RWPE2 (cell line): ENCODE results near the gene TOP2B.

Experiments used
- ATAC-seq: fragments of 200-7000 bp; cut with Tn5 transposase; 3 replicates; pipeline ENCODE4 v1.9.1; 2021; ENCODE audit warnings: low read depth
- DNase-seq: peaks from one replicate; pipeline ENCODE4 v3.0.0-alpha.2; 2020; ENCODE audit warnings: low spot score
- H3K27ac ChIP-seq: fragments of 450-650 bp; 2 replicates; pipeline ENCODE4 v1.5.1; 2017; ENCODE audit warnings: mild to moderate bottlenecking; ENCODE audit not compliant: poor library complexity, severe bottlenecking
- H3K27me3 ChIP-seq: fragments of 250-450 bp; sonication (Bioruptor Pico); 2 replicates; pipeline ENCODE4 v1.5.1; 2021; ENCODE audit warnings: mild to moderate bottlenecking, moderate library complexity; ENCODE audit not compliant: insufficient read depth, poor library complexity, severe bottlenecking
- H3K36me3 ChIP-seq: fragments of 250-450 bp; sonication (Bioruptor Pico); 2 replicates; pipeline ENCODE4 v1.5.1; 2020; ENCODE audit warnings: low read depth, mild to moderate bottlenecking, moderate library complexity
- H3K4me1 ChIP-seq: fragments of 250-450 bp; sonication (Bioruptor Pico); 2 replicates; pipeline ENCODE4 v1.5.1; 2021; ENCODE audit warnings: mild to moderate bottlenecking, moderate library complexity; ENCODE audit not compliant: insufficient read depth, poor library complexity, severe bottlenecking
- H3K4me3 ChIP-seq: fragments of 250-450 bp; sonication (Bioruptor Pico); 2 replicates; pipeline ENCODE4 v1.5.1; 2021; ENCODE audit warnings: mild to moderate bottlenecking, moderate library complexity; ENCODE audit not compliant: severe bottlenecking
- H3K9me3 ChIP-seq: fragments of 250-450 bp; sonication (Bioruptor Pico); 2 replicates; pipeline ENCODE4 v1.5.1; 2021; ENCODE audit warnings: mild to moderate bottlenecking, moderate library complexity; ENCODE audit not compliant: severe bottlenecking
- CTCF ChIP-seq: fragments of 450-650 bp; IDR thresholded peaks from one replicate; pipeline ENCODE4 v1.5.1; 2017; ENCODE audit warnings: mild to moderate bottlenecking, moderate library complexity; ENCODE audit not compliant: poor library complexity, severe bottlenecking

The TOP2B gene

GRCh38 chr3:25597535-25598101, 67.1 kb downstream of the TOP2B start:
- Histone ChIP-seq H3K27me3 (no peaks in the 10 kb centered on the region), H3K36me3 (peaks cover 48% of the 10 kb centered on the region), H3K9me3 (no peaks in the 10 kb centered on the region), H3K4me3 (no peak overlapping the region), H3K4me1 (peaks cover 2% of the 10 kb centered on the region), H3K27ac (no peak overlapping the region)
- no peak for ATAC-seq
- TF ChIP-seq CTCF = no peak
- no peak for DNase-seq

GRCh38 chr3:25594007-25594502, 70.7 kb downstream of the TOP2B start:
- ATAC-seq (peak; percentile 20; the same call in 2 of the 3 replicates), DNase-seq (no peak)
- Histone ChIP-seq H3K4me1 (peaks cover 2% of the 10 kb centered on the region), H3K27ac (no peak overlapping the region), H3K9me3 (no peaks in the 10 kb centered on the region), H3K36me3 (peaks cover 19% of the 10 kb centered on the region), H3K27me3 (no peaks in the 10 kb centered on the region), H3K4me3 (no peak overlapping the region)
- peak; percentile 81 for TF ChIP-seq CTCF

GRCh38 chr3:25593001-25593400, 71.7 kb downstream of the TOP2B start:
- Histone ChIP-seq H3K27me3 (no peaks in the 10 kb centered on the region), H3K27ac (no peak overlapping the region), H3K4me3 (no peak overlapping the region), H3K4me1 (peaks cover 2% of the 10 kb centered on the region), H3K9me3 (no peaks in the 10 kb centered on the region), H3K36me3 (peaks cover 9% of the 10 kb centered on the region; the same call in 1 of the 2 replicates)
- no peak for TF ChIP-seq CTCF
- no peak for DNase-seq
- ATAC-seq = no peak

GRCh38 chr3:25592510-25592968, 72.2 kb downstream of the TOP2B start:
- no peak overlapping the region for H3K27ac ChIP-seq
- TF ChIP-seq CTCF = peak; percentile 39
- no peak overlapping the region for H3K4me3 ChIP-seq
- H3K4me1 ChIP-seq = peaks cover 2% of the 10 kb centered on the region
- H3K27me3 ChIP-seq = no peaks in the 10 kb centered on the region
- H3K9me3 ChIP-seq = no peaks in the 10 kb centered on the region
- peak; percentile 86 for ATAC-seq
- peaks cover 4% of the 10 kb centered on the region; the same call in 1 of the 2 replicates for H3K36me3 ChIP-seq
- no peak for DNase-seq

- no peaks in the 10 kb centered on the region for H3K9me3 ChIP-seq
- peaks cover 2% of the 10 kb centered on the region for H3K4me1 ChIP-seq
- no peak overlapping the region for H3K4me3 ChIP-seq
- H3K27me3 ChIP-seq = no peaks in the 10 kb centered on the region
- no peak overlapping the region for H3K27ac ChIP-seq
- ATAC-seq = no peak
- DNase-seq = no peak
- no peak for TF ChIP-seq CTCF
- H3K36me3 ChIP-seq = no peaks in the 10 kb centered on the region
These were observed 74.9 kb downstream of the TOP2B start for GRCh38 chr3:25589783-25590258.
